A549 (cell line): ENCODE results near the gene KCNG2. TPM values are rescaled to one million over a fixed set of nuclear protein-coding genes. Genes with fewer than 3 reads are reported as not detected.

Experiments used
- ATAC-seq, 2 experiments: fragments of 200-7000 bp in 1 of 2; fragments of >200 bp in 1 of 2; cut with Nextera tagmentation in 1 of 2; cut with Tn5 transposase in 1 of 2; 3 replicates each; pipeline versions ENCODE4 v1.8.0 to v1.9.1; 2018 to 2020; ENCODE audit warnings: mild to moderate bottlenecking in 1 of 2, moderate library complexity in 1 of 2
- CTCF ChIA-PET: fragments of 300-600 bp; sonication (Branson Sonifier 250); formaldehyde crosslinking; extraction: SDS; loops from one replicate; lab custom pipeline; 2021; ENCODE audit warnings: antibody characterized with exemption, inconsistent platforms; lab: Yijun Ruan, JAX
- POLR2A ChIA-PET: fragments of 350-600 bp; formaldehyde crosslinking; extraction: SDS; loops from one replicate; lab custom pipeline; 2021; ENCODE audit warnings: antibody characterized with exemption, inconsistent platforms; lab: Yijun Ruan, JAX
- DNase-seq, 2 experiments: peaks; one replicate each; pipeline versions ENCODE4 v3.0.0 to v3.0.0-alpha.2; 2011 to 2016; ENCODE audit warnings: low read depth in 1 of 2, low spot score in 1 of 2
- FAIRE-seq: peaks from 2 replicates; lab custom pipeline; 2011; peaks lifted over from hg19 to GRCh38; lab: Jason Lieb, UNC
- H3K27ac ChIP-seq, 2 experiments: fragments of >200 bp; sonication (Bioruptor Twin); formaldehyde crosslinking; 3 replicates each; pipeline ENCODE4 v1.5.1; 2016 to 2017
- H3K4me1 ChIP-seq: fragments of >200 bp; sonication (Bioruptor Twin); formaldehyde crosslinking; 3 replicates; pipeline ENCODE4 v1.6.1; 2016
- H3K4me2 ChIP-seq: fragments of >200 bp; sonication (Bioruptor Twin); formaldehyde crosslinking; 3 replicates; pipeline ENCODE4 v1.6.1; 2016
- H3K4me3 ChIP-seq: fragments of >200 bp; sonication (Bioruptor Twin); formaldehyde crosslinking; 3 replicates; pipeline ENCODE4 v1.5.1; 2016
- H3K9me3 ChIP-seq: fragments of >200 bp; sonication (Bioruptor Twin); formaldehyde crosslinking; 3 replicates; pipeline ENCODE4 v1.6.1; 2016
- BHLHE40 ChIP-seq: IDR thresholded peaks from 2 replicates; pipeline ENCODE4 v1.6.1; 2012; ENCODE audit warnings: low read depth, low read length, inconsistent platforms
- CBX2 ChIP-seq: fragments of 200-600 bp; sonication (generic); IDR thresholded peaks from 2 replicates; pipeline ENCODE4 v1.6.1; 2016; ENCODE audit warnings: low read depth, mild to moderate bottlenecking, borderline replicate concordance
- CEBPB ChIP-seq, 2 experiments: fragments of >200 bp in 1 of 2; sonication (Bioruptor Twin) in 1 of 2; formaldehyde crosslinking in 1 of 2; IDR thresholded peaks; 2 replicates each; pipeline ENCODE4 v1.6.1; 2012 to 2016
- CHD2 ChIP-seq: fragments of 150-350 bp; IDR thresholded peaks from 2 replicates; pipeline ENCODE4 v1.6.1; 2014; ENCODE audit warnings: low read length; ENCODE audit not compliant: partially characterized antibody
- EHF ChIP-seq: fragments of 250-450 bp; sonication (Bioruptor Pico); IDR thresholded peaks from 2 replicates; pipeline ENCODE4 v1.5.0; 2020; ENCODE audit warnings: mild to moderate bottlenecking
- FOXS1 ChIP-seq: fragments of 250-450 bp; sonication (Bioruptor Pico); IDR thresholded peaks from 2 replicates; pipeline ENCODE4 v1.5.0; 2020; ENCODE audit warnings: mild to moderate bottlenecking, moderate library complexity
- HOXB13 ChIP-seq: fragments of 250-450 bp; sonication (Bioruptor Pico); IDR thresholded peaks from 2 replicates; pipeline ENCODE4 v1.5.0; 2020; ENCODE audit warnings: low read depth, mild to moderate bottlenecking, moderate library complexity
- HOXB5 ChIP-seq: fragments of 250-450 bp; sonication (Bioruptor Pico); IDR thresholded peaks from 2 replicates; pipeline ENCODE4 v1.5.0; 2020; ENCODE audit warnings: mild to moderate bottlenecking, moderate library complexity
- KDM5A ChIP-seq: fragments of 200-600 bp; sonication (generic); IDR thresholded peaks from 2 replicates; pipeline ENCODE4 v1.6.1; 2016; ENCODE audit warnings: antibody characterized with exemption, mild to moderate bottlenecking
- MAZ ChIP-seq: fragments of 150-350 bp; IDR thresholded peaks from 2 replicates; pipeline ENCODE4 v1.6.1; 2014; ENCODE audit warnings: antibody characterized with exemption, low read depth, low read length, borderline replicate concordance
- POLR2A ChIP-seq: IDR thresholded peaks from 2 replicates; pipeline ENCODE4 v1.6.1; 2012; ENCODE audit warnings: mild to moderate bottlenecking, low read length
- RAD21 ChIP-seq, 2 experiments: fragments of >200 bp in 1 of 2; sonication (Bioruptor Twin) in 1 of 2; formaldehyde crosslinking in 1 of 2; IDR thresholded peaks in 1 of 2; conservative IDR thresholded peaks in 1 of 2; 2 replicates in 1 of 2; 3 replicates in 1 of 2; pipeline ENCODE4 v1.6.1; 2012 to 2018; ENCODE audit warnings: inconsistent platforms in 1 of 2
- RFX5 ChIP-seq: fragments of 450-650 bp; IDR thresholded peaks from 2 replicates; pipeline ENCODE4 v1.7.1; 2014; ENCODE audit warnings: antibody characterized with exemption, mild to moderate bottlenecking, moderate library complexity
- RNF2 ChIP-seq: fragments of 200-600 bp; sonication (generic); IDR thresholded peaks from 2 replicates; pipeline ENCODE4 v1.6.1; 2016; ENCODE audit warnings: low read depth, mild to moderate bottlenecking, antibody characterized with exemption, moderate library complexity, borderline replicate concordance
- SMC3 ChIP-seq: fragments of >200 bp; sonication (Bioruptor Twin); formaldehyde crosslinking; IDR thresholded peaks from 3 replicates; pipeline ENCODE4 v1.6.1; 2018; ENCODE audit warnings: inconsistent platforms
- ZFP36 ChIP-seq: fragments of 450-650 bp; IDR thresholded peaks from 2 replicates; pipeline ENCODE4 v1.6.1; 2014; ENCODE audit warnings: borderline replicate concordance; ENCODE audit not compliant: partially characterized antibody
- ZNF302 ChIP-seq: fragments of 250-450 bp; sonication (Bioruptor Pico); IDR thresholded peaks from 2 replicates; pipeline ENCODE4 v1.9.0; 2021; ENCODE audit warnings: inconsistent platforms, mild to moderate bottlenecking, moderate library complexity
- WGBS: methylation state at CpG from one replicate; pipeline ENCODE4 v1.1.6; 2017; ENCODE audit errors: missing lambda C conversion rate; 5-methylcytosine and 5-hydroxymethylcytosine counted together
- polyA plus RNA-seq, 4 experiments: library from polyadenylated mRNA; depleted of rRNA in 3 of 4; stranded (reverse); fragments of >200 nt; fragmentation: RNase III in 1 of 4; extraction: RNeasy Plus Mini Kit Qiagen cat#74134 plus additional on column Dnase treatment in 1 of 4; gene quantifications; 2 replicates in 3 of 4; 3 replicates in 1 of 4; pipeline ENCODE4 v1.2.3, GENCODE V29; 2011 to 2017
- TF ChIP-seq, protein P1 (sequence below): fragments of >200 bp; sonication (Bioruptor Twin); formaldehyde crosslinking; IDR thresholded peaks from 3 replicates; pipeline ENCODE4 v1.6.1; 2016
- TF ChIP-seq, protein P2 (sequence below): fragments of 200-600 bp; sonication (generic); IDR thresholded peaks from 2 replicates; pipeline ENCODE4 v1.6.1; 2016; ENCODE audit warnings: antibody characterized with exemption, mild to moderate bottlenecking, moderate library complexity
- TF ChIP-seq, protein P3 (sequence below): fragments of >200 bp; sonication (Bioruptor Twin); formaldehyde crosslinking; IDR thresholded peaks from 2 replicates; pipeline ENCODE4 v1.6.1; 2016

KCNG2 gene
- polyA plus RNA-seq, 2 of the 4 experiments (the other 2 are of a cell fraction): not detected

DNA sequence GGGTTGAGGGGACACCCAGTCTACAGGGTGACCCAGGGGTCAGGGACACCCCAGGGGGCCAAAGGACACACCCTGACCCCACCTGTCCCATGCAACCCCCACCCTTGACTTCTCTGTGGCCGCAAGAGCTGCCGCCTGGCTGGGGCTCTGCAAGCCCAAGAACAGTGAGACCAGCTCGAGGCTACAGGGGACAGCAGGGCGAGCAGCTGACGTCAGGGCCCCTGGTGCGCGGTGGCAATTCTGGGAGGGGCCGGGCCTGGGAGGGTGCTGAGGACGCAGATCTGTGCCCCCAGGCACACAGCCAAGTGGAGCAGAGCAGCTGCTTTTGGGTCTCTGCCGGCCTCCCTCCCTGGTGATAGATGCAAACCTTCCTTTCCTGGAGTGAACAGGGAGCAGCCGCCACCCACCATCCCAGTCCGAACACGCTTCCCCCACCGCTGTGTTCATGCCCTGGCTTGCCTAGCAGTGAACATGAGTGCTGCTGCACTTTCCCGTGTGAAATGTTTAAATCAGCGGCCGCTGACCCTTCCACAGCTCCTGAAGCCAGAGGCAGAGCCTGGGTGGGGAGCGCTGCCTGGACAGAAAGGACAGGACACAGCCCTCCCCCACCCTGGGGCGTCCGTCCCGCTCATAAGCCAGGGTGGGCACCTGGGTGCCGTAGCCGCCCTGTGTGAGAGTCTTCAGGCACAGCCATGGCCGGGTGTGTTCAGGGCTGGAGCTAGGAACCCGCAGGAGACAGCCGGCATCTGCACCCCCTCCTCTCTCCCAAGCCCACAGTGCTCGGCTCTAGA lies 106.8 kb downstream of the KCNG2 start:
- no peak overlapping the region for H3K4me3 ChIP-seq
- no peaks in the 10 kb centered on the region for H3K4me1 ChIP-seq
- no peaks in the 10 kb centered on the region for H3K9me3 ChIP-seq
- FAIRE-seq (no peak), DNase-seq (no peak), ATAC-seq (no peak)
- WGBS: 94% methylated on average over 10 of the region's 27 CpGs
- no peak overlapping the region for H3K4me2 ChIP-seq
- TF ChIP-seq BHLHE40 (no peak), EHF (CRISPR knock-in tag) (no peak), SMC3 (no peak)
- TF ChIP-seq, all 56 proteins: peak for 0
- ChIA-PET CTCF (no interaction called here), POLR2A (no interaction called here)
- H3K27ac ChIP-seq: no peak overlapping the region

DNA sequence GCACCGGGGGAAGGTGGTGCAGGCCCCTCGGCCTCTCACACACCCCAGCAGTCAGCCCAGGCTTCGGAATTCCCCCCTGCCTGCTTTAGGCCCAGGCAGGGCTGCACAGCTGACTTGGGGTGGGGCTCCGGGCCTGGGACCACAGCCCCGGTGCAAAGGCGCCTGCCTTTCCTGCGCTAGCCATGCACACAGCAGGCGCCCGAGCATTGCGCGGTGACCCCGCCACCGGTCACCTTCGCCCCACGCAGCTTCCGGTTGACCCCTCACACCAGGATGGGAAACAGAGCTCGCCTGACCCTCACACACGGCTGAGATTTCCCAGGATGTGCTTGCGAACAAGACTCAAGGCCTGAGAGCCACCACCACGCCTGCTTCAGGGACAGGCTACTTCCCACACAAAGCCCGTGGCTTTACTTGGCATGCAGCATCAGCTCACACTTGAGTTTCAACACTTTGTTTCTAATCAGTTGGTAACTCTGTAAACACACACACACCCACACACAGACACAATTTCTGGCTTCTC lies 107.7 kb downstream of the KCNG2 start:
- H3K4me3 ChIP-seq: no peak overlapping the region
- 97% methylated on average over 17 of the region's 21 CpGs for WGBS
- no peak for FAIRE-seq
- TF ChIP-seq MAZ (no peak), KDM5A (no peak), CBX2 (no peak), ZFP36 (no peak), ZNF302 (CRISPR knock-in tag) (no peak), POLR2A (no peak), RNF2 (no peak), HOXB5 (CRISPR knock-in tag) (no peak)
- TF ChIP-seq, protein P1, sequence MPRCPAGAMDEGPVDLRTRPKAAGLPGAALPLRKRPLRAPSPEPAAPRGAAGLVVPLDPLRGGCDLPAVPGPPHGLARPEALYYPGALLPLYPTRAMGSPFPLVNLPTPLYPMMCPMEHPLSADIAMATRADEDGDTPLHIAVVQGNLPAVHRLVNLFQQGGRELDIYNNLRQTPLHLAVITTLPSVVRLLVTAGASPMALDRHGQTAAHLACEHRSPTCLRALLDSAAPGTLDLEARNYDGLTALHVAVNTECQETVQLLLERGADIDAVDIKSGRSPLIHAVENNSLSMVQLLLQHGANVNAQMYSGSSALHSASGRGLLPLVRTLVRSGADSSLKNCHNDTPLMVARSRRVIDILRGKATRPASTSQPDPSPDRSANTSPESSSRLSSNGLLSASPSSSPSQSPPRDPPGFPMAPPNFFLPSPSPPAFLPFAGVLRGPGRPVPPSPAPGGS: no peak
- TF ChIP-seq, protein P2, sequence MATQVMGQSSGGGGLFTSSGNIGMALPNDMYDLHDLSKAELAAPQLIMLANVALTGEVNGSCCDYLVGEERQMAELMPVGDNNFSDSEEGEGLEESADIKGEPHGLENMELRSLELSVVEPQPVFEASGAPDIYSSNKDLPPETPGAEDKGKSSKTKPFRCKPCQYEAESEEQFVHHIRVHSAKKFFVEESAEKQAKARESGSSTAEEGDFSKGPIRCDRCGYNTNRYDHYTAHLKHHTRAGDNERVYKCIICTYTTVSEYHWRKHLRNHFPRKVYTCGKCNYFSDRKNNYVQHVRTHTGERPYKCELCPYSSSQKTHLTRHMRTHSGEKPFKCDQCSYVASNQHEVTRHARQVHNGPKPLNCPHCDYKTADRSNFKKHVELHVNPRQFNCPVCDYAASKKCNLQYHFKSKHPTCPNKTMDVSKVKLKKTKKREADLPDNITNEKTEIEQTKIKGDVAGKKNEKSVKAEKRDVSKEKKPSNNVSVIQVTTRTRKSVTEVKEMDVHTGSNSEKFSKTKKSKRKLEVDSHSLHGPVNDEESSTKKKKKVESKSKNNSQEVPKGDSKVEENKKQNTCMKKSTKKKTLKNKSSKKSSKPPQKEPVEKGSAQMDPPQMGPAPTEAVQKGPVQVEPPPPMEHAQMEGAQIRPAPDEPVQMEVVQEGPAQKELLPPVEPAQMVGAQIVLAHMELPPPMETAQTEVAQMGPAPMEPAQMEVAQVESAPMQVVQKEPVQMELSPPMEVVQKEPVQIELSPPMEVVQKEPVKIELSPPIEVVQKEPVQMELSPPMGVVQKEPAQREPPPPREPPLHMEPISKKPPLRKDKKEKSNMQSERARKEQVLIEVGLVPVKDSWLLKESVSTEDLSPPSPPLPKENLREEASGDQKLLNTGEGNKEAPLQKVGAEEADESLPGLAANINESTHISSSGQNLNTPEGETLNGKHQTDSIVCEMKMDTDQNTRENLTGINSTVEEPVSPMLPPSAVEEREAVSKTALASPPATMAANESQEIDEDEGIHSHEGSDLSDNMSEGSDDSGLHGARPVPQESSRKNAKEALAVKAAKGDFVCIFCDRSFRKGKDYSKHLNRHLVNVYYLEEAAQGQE: no peak
- ChIA-PET POLR2A (no interaction called here), CTCF (no interaction called here)
- no peak for ATAC-seq
- H3K9me3 ChIP-seq: no peaks in the 10 kb centered on the region
- no peaks in the 10 kb centered on the region for H3K4me1 ChIP-seq
- DNase-seq: no peak
- no peak overlapping the region for H3K4me2 ChIP-seq
- no peak overlapping the region for H3K27ac ChIP-seq

DNA sequence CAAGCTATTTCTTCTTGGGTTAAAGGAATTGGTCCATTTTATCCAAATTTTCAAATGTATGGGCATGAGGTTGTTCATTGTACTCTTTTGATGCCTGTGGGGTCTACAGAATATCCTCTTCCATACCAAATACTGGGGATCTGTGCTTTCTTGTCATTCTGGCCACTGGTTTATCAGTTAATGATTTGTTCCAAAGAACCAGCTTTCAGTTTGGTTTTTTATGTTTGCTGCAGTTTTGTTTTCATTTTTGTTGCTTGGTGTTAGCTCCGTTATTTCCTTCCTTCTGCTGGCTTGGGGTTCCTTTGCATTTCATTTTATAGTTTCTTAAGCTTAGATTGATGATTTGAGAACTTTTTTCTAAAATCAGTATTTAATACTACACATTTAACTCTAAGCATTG lies 108.3 kb downstream of the KCNG2 start:
- Histone ChIP-seq H3K4me2 (no peak overlapping the region), H3K4me3 (no peak overlapping the region)
- no peak for FAIRE-seq
- TF ChIP-seq EHF (CRISPR knock-in tag): no peak
- no peak for TF ChIP-seq CEBPB (IDR thresholded peaks at IDR 0.05)
- TF ChIP-seq, all 56 proteins: peak for 0
- Histone ChIP-seq H3K9me3 (no peaks in the 10 kb centered on the region), H3K4me1 (no peaks in the 10 kb centered on the region), H3K27ac (no peak overlapping the region)
- CTCF ChIA-PET: no interaction called here
- no peak for ATAC-seq
- DNase-seq: no peak
- 84% methylated on average over 1 of the region's 1 CpG for WGBS
- POLR2A ChIA-PET: no interaction called here

DNA sequence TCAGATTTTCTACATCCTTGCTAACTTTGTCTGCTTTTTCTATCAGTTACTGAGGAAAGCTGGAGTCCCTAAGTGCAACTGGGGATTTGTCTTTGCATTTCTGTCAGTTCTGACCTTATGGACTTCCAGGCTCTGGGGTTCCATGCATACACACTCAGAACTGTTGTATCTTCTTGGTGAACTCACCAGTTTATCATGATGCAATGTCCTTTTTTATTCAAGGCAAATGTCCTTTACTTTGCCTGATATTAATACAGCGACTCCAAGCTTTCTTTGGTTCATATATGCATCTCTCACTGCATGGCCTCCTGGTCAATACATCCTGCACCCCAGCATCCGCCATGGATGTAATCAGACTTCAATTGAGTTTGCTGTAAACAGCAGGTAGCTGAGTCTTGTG lies 109.0 kb downstream of the KCNG2 start:
- Histone ChIP-seq H3K4me1 (no peaks in the 10 kb centered on the region), H3K9me3 (no peaks in the 10 kb centered on the region), H3K4me3 (no peak overlapping the region), H3K4me2 (no peak overlapping the region), H3K27ac (no peak overlapping the region)
- CTCF ChIA-PET: no interaction called here
- FAIRE-seq (no peak), ATAC-seq (no peak), DNase-seq (no peak)
- TF ChIP-seq, protein P3, sequence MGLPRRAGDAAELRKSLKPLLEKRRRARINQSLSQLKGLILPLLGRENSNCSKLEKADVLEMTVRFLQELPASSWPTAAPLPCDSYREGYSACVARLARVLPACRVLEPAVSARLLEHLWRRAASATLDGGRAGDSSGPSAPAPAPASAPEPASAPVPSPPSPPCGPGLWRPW: no peak
- TF ChIP-seq CHD2: no peak
- no peak for TF ChIP-seq ZNF302 (CRISPR knock-in tag)
- TF ChIP-seq RAD21 (conservative IDR thresholded peaks at IDR 0.05 in 1 of 2, IDR thresholded peaks at IDR 0.05 in 1 of 2): no peak
- no peak for TF ChIP-seq RFX5
- TF ChIP-seq HOXB13: no peak
- TF ChIP-seq FOXS1 (CRISPR knock-in tag): no peak
- POLR2A ChIA-PET: no interaction called here
- 90% methylated on average over 2 of the region's 2 CpGs for WGBS
